Subcutaneous adipose tissue (tissue), 4 donors: Measurements from ENCODE around the gene EPB41L3. TPM values are rescaled to one million over a fixed set of nuclear protein-coding genes. Genes with fewer than 3 reads are reported as not detected.

Source experiments
- total RNA-seq, 4 donors: library from RNA; depleted of rRNA; stranded (reverse); fragments of >200 nt; gene quantifications; one replicate each; pipeline ENCODE4 v1.1.0, GENCODE V29; 2016
- TF ChIP-seq, protein P1 (sequence below): fragments of 450-650 bp; IDR thresholded peaks from one replicate; pipeline ENCODE4 v1.5.1; 2016; ENCODE audit warnings: low read depth, mild to moderate bottlenecking, control low read depth, antibody characterized with exemption, moderate library complexity

The EPB41L3 gene
- total RNA-seq, 4 donors from 2014 or later, result 82.1 to 225 (median 164) TPM

- TF ChIP-seq, protein P1, sequence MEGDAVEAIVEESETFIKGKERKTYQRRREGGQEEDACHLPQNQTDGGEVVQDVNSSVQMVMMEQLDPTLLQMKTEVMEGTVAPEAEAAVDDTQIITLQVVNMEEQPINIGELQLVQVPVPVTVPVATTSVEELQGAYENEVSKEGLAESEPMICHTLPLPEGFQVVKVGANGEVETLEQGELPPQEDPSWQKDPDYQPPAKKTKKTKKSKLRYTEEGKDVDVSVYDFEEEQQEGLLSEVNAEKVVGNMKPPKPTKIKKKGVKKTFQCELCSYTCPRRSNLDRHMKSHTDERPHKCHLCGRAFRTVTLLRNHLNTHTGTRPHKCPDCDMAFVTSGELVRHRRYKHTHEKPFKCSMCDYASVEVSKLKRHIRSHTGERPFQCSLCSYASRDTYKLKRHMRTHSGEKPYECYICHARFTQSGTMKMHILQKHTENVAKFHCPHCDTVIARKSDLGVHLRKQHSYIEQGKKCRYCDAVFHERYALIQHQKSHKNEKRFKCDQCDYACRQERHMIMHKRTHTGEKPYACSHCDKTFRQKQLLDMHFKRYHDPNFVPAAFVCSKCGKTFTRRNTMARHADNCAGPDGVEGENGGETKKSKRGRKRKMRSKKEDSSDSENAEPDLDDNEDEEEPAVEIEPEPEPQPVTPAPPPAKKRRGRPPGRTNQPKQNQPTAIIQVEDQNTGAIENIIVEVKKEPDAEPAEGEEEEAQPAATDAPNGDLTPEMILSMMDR, result no peak
These were observed 93.8 kb downstream of the EPB41L3 start for GRCh38 chr18:5449858-5450509.

DNA sequence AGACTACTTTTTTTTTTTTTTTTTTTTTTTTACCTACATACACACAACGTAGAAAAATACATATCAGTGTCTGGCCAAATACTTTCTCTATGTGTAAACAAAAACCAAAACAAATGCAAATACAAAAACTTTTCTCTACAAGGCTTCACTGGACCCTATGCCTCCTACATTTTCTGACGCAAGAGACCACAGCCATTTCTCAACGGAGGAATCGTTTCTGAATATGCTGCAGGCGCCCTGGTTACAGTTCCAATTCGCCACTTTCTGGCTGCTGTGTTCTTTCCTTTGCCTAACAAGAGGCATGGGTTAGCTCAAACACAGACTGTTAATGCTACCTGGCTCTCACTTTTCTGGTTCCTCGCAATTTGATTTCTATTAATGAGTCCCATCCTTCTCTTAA lies 96.4 kb downstream of the EPB41L3 start:
- TF ChIP-seq, protein P1, result no peak

- TF ChIP-seq, protein P1, result no peak
These were observed 99.0 kb downstream of the EPB41L3 start for GRCh38 chr18:5444847-5445246.

- TF ChIP-seq, protein P1, result no peak
These were observed 99.5 kb downstream of the EPB41L3 start for GRCh38 chr18:5444269-5444668.

GRCh38 chr18:5439986-5440696 lies 103.7 kb downstream of the EPB41L3 start:
- TF ChIP-seq, protein P1, result no peak

GRCh38 chr18:5434425-5434824 lies 109.4 kb downstream of the EPB41L3 start:
- TF ChIP-seq, protein P1, result no peak

GRCh38 chr18:5431836-5432575 lies 111.8 kb downstream of the EPB41L3 start:
- TF ChIP-seq, protein P1, result no peak
